HG03460 (cell line): ENCODE measurements around the gene TJP2.

Experiments used
- ATAC-seq: cut with Tn5 transposase; IDR thresholded peaks from one replicate; pipeline ENCODE4 v1.9.1; 2021; ENCODE audit not compliant: unreplicated experiment

The TJP2 gene

DNA sequence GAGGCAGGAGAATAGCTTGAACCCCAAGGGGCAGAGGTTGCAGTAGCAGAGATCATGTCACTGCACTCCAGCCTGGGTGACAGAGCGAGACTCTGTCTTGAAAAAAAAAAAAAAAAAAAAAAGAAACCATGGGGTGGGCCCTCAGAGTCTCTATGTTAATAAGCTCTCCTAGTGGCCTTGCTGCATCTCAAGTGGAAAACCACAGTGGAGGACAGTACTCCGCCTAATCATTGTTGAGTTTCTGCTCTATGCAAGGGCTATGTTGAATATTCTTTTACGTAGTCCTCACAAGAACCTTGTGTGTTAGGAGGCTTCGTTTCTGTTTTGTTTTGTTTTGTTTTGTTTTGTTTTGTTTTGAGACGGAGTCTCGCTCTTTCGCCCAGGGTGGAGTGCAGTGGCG lies 48.9 kb downstream of the TJP2 start:
- no peak for ATAC-seq

DNA sequence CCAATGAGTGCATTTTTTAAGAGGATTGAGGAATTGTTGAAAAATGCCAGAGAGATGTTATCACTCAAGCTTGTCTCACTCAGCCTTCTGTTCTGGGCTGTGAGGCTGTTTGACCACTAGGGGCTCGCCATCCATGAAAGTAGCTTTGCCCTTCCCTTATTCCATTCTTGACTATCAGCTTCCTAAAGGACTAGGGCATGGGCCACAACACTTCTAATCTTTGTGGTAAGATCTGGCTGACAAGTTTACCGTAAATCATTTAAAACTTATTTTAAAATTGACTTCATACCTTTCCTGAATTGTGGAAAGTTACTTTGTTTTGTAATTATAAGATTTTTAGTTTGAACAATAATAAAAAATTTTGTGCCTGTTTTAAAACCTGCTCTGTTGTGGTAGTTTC lies 49.5 kb downstream of the TJP2 start:
- peak; percentile 54 for ATAC-seq

DNA sequence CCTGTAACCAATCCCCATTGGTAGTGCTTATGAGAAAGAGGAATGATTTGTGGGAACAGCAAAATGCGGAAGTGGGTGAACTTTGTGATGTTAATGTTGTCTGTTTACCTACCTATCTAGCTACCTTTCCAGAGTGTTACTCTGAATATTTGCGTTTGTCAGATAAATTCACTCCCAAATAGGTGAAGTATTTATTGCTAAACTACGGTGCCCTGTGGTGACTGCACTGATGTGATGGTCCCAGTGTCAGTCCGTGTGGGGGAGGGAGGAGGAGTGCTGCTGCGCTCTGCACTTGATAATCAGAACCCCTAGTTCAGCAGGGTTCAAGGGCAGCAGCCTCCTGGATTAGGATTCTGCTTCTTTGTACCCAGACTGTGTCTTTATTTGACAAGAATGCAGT lies 55.3 kb downstream of the TJP2 start:
- no peak for ATAC-seq

DNA sequence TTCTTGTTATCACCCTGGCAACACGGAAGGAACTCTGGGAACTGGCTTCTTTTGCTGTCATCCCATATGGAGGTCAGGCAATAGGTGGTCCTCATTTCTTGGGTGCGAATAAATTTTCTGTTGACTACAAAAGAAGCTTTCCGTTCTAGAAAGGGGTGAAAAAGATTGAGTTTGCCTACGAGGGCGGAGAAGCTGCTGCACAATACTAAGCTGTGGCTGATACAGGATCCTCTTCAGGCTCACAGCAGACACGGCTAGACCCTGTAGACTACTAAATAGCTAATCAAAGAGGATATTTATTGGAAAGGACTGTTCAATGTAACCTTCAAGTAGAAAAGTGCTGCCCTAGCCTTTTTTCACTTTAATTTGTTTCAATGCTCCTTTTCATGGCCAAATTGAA lies 58.1 kb downstream of the TJP2 start:
- ATAC-seq = no peak

DNA sequence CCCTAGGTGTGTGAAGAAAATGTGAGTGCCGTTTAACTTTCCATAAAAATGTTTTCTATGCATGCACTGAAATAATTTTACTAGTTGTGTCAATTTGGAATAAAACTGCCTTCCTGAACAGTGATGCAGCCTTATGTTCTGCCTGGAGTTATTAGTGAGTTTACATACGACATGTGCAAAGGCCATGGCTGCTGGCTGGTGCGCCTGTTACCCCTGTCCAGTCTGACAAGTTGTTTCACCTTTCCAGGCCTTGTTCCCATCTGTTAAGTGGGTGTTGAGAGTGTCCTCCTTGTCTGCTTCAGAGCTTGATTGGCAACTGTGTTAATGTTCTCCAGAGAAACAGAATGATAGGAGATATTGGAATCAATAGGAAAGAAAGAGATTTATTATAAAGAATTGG lies 60.6 kb downstream of the TJP2 start:
- ATAC-seq = no peak

DNA sequence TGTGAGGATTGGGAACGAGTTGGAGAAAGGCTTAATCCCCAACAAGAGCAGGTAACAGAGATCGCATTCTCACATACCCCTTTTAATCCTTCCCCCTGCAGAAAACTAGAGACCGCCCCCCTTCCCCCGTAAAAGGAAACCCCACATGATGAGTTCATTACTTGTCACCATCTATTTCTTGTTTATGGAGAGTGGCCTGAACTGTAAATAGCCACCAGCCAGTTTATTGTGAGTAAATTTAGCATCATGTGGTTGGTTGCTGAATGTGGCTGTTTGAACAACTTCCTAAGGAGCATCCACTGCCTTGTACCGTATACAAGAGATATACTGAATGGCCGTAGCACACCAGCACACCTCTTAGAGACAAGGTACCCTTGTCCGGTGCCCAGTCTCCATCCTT lies 62.1 kb downstream of the TJP2 start:
- ATAC-seq = no peak

DNA sequence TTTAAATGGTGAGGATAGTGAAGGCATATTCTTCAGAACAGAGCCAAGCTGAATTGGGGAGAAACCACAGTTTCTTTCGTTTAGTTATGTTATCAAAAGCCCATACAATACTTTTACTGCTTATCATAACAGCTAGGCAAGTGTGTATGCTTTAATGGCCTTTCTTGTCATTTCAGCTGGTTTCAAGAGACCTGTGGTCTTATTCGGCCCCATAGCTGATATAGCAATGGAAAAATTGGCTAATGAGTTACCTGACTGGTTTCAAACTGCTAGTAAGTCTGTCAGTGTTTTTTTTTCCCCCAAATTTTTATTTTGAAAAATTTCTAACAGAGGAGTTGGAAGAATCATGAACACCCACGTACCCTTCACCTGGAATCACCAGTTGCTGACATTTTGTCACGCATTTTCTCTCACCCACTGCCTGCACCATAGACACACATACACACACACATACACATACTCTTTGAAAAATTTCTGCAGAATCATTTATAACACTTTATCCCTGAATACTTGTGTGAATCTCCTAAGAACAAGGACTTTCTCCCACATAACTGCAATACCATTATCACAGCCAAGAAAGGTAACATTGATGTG lies 63.7 kb downstream of the TJP2 start:
- ATAC-seq = no peak

DNA sequence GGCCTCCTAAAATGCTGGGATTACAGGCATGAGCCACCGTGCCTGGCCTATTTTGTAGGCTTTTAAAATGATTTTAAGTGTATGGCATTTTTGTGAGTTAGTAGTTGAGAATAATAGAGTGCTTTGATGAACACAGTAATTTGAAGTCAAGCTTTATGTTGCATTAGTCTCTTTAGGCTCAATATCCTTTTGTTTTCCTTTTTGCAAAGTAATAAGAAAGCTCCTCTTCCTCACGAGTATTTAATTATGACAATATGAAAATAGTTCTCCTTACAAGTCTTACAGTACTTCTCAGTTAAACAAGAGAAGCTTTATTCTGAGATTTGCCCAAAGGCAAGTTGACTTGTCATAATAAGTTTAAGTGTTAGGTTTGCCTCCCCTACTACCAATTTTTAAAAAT lies 69.0 kb downstream of the TJP2 start:
- ATAC-seq = no peak

DNA sequence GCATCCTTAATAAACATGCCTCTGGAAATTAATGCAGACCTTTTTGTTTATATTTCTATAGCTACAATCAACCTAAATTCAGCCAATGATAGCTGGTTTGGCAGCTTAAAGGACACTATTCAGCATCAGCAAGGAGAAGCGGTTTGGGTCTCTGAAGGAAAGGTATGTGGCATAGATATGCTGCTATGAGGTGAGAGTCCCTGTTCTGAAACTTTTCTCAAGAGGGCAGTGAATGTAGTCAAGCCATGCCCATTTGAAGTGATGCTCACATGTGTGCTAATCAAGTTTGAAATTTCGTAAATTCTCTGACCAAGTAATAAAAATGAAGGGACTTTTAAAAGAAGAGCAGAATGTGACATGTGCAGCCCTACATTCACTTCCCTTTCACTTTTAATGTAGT lies 72.6 kb downstream of the TJP2 start:
- ATAC-seq = no peak

DNA sequence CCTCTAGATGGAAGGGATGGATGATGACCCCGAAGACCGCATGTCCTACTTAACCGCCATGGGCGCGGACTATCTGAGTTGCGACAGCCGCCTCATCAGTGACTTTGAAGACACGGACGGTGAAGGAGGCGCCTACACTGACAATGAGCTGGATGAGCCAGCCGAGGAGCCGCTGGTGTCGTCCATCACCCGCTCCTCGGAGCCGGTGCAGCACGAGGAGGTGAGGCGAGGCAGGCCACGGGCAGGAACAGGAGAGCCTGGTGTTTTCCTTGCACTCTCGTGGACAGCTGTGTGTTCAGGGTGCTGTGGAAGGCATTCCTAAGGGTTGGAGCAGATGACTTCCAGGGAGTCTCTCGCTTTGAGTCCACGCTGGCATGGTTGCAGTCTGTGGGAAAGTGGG lies 73.9 kb downstream of the TJP2 start:
- no peak for ATAC-seq

DNA sequence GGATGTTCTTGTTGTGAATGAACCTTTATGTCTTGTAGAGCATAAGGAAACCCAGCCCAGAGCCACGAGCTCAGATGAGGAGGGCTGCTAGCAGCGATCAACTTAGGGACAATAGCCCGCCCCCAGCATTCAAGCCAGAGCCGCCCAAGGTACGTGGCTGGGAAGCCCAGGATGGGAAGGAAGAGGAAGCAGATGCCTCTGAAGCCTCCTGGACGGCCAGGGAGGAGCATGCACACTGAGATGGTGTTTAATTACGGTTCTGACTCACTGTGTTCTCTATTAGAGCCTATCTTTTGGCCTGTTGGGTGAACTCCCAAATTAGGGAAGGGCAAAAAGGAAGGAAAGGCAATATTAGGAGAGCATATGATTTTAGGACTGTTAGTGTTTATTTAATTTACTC lies 75.3 kb downstream of the TJP2 start:
- ATAC-seq = no peak

DNA sequence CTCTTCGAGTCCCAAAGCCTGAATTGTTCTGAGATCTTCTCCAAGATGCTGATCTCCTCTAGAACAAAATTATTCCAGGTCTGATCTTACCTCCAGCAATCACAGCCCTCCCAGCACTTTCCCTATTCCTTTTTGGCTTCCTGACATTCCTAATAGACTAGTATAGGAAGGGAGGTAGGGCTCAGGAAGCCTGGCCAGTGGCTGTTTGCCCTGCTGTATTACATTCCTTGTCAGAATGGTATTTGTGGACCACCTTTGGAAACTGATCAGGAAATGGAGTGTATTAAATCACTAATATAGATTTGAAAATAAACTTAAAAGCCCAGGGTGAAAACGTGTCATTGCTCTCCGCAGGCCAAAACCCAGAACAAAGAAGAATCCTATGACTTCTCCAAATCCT lies 76.6 kb downstream of the TJP2 start:
- no peak for ATAC-seq

DNA sequence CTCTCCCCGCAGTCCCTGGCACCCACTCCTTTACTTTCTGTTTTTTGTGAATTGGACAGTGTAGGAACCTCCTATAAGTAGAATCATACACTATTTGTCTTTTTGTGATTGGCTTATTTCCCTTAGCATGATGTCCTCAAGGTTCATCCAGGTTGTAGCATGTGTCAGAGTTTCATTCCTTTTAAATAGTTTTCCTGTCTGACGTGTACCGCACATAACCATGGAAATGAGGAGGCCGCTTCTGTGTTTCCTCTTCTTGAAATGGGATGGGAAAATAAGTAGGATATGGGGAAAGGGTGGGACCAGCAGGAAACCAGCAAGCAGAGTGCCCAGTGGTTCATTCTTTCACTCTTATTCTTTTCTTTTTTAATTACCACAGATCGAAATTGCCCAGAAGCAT lies 78.4 kb downstream of the TJP2 start:
- ATAC-seq = no peak

DNA sequence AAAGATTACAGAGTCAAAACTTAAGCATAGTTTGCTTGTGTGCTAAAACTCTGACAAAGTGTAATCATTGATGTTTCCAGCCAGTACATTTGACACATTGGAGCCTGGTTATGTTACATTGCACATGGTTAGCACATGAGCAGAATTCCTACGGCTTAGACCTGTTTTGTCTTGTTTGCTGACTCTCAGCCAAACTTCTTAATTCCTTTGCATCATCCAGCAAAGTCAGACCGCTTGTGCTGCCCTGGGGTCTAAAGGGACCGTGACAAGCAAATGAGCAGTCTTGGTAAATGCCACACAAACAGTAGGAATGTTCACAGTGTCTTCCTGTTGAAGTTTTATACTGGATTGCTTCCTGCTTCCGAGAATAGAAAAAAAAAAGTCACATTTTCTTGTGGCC lies 79.0 kb downstream of the TJP2 start:
- ATAC-seq = no peak

DNA sequence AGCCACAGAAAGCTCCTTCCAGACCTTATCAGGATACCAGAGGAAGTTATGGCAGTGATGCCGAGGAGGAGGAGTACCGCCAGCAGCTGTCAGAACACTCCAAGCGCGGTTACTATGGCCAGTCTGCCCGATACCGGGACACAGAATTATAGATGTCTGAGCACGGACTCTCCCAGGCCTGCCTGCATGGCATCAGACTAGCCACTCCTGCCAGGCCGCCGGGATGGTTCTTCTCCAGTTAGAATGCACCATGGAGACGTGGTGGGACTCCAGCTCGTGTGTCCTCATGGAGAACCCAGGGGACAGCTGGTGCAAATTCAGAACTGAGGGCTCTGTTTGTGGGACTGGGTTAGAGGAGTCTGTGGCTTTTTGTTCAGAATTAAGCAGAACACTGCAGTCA lies 80.1 kb downstream of the TJP2 start:
- ATAC-seq = no peak

DNA sequence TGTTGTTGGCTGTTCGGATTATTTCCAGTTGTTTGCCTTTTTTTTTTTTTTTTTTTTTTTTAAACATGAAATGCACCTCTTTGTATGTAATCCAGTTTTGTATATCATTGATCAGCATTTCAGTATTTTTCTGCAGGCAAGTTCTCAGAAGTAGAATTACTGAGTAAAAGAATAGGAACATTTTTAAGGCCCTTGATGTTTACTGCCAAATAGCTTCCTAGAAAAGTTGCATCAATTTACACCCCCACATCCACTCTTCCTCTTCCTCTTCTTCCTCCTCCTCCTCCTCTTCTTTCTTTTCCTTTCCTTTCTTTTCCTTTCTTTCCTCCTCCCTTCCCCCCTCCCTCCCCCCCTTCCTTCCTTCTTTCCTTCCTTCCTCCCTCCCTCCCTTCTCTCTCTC lies 81.5 kb downstream of the TJP2 start:
- no peak for ATAC-seq

DNA sequence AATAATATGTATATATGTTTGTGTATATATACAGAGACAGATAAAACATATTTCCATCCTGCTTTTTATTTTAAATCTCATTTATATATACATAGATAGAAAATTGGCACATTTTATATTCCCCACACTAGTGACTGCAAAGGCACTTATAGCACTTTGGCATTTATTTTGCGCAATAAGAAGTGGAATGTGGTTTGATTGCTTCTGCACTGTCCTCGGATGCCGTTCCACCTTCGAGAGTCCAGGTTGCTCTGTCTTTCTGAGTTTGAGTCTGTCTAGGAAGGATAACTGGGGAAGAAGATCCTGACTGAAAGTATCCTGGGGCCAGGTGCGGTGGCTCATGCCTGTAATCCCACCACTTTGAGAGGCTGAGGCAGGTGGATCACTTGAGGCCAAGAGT lies 84.5 kb downstream of the TJP2 start:
- no peak for ATAC-seq

DNA sequence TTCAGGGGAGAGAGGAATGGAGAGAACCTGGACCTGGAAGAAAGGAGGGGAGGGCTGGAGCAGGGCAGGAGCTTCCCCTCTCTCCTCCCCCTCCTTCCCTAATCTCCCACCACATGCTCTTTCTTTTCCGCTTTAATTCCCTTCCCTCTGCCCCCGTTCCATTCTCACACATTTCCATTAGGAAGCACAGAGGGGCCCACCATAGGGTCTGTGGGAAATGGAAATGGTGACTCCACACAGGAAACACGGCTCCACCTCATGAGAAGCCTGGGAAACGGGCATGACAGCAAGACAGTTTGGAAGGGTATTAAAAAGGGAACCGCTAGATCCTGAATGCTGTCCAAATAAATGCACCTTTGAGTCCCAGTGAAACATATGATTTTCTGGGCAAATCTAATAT lies 86.1 kb downstream of the TJP2 start:
- no peak for ATAC-seq

DNA sequence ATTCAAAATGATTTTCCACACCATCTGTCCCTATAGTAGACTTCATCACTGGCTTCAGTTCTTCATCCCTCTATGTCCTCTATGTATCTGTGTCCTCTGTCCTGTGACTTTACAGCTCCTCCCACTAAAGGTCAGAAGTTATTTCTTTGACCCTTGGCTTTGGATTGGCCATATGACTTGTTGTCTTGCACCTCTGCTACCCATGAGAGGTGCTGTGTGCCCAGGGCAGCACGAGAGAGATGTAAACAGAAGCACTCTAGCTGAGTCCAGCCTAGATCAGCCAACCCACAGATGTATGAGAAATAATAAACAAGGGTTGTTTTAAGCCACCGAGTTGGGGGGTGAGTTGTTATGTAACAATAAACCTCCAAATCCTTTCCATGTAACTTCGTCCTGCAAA lies 87.6 kb downstream of the TJP2 start:
- ATAC-seq = no peak

DNA sequence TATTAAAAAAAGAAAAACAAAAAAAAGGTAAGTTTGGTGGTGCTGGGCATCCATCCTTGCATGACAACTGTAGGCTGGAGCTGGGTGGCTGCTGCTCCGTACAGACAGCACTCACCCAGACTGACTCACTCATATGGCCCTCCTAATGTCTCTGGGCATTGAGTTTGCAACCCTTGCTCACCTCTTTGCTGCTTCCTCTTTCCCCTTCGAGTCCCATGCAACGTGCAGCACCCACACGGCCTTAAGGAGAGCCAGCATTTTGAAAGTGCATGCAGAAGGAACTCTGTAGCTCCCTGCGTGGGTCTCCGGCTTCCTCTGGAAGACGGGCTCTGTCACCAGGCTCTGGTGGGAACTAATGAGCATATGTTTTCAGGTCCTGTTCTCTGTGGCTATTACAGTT lies 90.4 kb downstream of the TJP2 start:
- no peak for ATAC-seq

DNA sequence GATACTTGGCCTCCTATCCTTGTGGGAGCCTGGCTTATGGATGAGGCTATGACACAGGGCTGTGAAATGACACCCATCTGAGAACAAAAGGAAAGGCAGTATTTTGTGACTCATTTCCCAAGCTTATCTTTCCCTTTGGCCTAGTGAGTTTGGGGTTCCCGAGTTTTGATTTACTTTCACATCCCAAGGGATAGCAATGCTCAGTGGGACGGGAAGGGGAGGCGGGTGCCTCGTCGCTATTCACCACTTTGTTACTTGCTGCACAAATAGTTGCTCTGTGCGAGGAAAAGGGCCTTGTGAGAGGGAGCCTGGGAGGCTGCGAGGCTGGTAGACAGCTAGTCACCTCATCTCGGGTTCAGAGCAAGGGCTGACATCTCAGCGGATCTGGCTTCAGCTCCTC lies 91.8 kb downstream of the TJP2 start:
- no peak for ATAC-seq

DNA sequence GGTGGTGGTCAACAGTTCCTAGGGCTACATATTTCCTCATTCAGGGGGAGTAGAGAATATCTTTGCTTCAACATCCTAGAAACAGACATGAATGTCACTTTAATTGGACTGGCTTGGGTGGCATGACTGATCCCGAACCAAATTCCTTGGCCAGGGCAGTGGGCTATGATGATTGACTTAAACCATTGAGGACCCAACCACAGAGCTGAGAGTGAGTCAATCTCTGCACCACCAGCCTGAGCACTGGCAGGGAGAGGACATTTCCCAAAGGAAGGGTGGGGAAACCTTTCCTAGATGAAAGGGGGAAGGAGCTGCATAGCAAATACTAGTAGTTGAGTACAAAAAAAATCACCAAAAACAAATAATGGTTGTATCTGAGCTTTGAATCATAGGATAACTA lies 98.1 kb downstream of the TJP2 start:
- ATAC-seq = no peak

DNA sequence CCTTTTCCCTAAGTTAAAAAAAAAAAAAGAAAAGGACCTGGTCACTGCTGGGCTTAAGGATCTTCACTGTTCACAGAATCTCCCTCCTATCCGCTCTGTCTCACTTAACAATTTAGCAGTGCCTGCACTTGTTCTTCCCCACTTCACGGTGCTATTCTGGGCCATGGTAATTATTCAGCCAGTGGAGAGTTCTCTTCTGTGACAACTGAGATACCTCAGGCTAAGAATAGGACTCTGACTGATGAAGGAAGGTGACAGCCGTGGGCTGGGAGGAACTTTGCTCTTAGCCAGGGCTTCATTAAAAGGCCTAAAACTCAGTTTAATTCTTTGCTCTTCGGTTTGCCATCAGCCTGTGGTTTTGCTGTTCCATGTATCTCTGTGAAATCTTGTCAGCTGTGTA lies 99.1 kb downstream of the TJP2 start:
- ATAC-seq = no peak

DNA sequence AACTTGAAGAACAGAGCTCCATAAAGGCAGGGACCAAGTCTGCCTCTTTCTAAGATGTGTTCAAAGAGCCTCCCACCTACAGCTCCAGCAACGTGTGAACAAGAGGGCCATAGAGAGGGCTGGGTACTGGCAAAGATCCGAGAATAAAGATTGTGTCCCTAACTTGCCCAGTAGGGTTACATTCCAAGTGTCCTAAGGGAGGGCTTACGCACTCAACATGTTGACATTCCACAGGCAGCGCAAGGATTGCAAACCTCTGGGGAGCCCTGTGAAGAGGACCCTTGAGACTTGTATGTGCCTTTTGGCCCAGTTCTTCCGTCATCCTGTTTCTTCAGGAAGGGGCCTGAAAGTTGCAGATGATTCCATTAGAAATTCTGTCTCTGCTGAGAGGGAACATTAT lies 102.7 kb downstream of the TJP2 start:
- no peak for ATAC-seq
